Stimulated activated CD4-positive, alpha-beta T cell treated with anti-CD3 and anti-CD28 coated beads, Interleukin-15, amount 100 ng/mL, for 48 hours (primary cell): Measurements from ENCODE around the gene SELENON.
A peak's percentile ranks its signal among the peaks of the same experiment; 100 is the strongest.
"Not testable (repeated sequence)": the region's sequence is repeated elsewhere in the genome, so short reads cannot be mapped to it uniquely, and the experiment has no call there.

Source experiments
- DNase-seq, 2 donors: peaks; one replicate each; pipeline ENCODE4 v3.0.0-alpha.2; 2020; ENCODE audit warnings: low read depth in 2 of 2

Gene SELENON

DNA sequence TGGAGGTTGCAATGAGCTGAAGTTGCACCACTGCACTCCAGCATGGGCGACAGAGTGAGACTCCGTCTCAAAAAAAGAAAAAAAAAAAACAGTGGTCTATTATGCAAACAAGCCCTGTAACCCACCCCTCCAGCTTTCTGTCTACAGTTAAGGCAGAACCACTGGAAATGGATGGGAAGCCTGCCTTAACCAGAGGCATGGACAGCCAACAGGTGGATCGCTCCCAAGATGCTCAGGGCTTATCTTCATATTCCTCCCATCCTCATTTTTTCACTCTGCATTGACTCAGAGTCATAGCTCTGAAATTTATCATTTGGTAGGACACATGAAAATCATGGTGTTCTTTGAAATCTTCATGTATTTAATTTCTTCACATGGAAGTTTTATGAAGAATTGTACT lies 28.5 kb downstream of the SELENON start:
- DNase-seq, result no peak

DNA sequence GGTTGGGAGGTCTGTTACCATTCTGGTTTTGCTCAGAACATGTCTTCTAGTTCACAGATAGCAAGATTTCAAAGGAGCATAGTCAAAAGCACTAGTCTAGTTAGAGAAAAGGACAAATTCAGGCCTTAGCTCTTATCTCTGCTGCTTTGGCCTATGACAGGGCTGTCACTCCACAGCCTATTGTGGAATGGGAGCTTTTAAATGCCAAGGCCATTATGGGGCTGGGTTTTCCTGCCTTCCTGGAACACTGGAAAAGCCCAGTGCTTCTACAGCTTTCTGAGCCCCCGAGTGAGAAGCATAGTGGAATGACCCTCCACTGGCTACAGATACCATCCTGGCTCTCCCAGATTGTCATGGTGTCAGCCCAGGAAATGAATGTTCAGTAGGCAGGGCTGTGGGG lies 29.1 kb downstream of the SELENON start:
- DNase-seq, result no peak

DNA sequence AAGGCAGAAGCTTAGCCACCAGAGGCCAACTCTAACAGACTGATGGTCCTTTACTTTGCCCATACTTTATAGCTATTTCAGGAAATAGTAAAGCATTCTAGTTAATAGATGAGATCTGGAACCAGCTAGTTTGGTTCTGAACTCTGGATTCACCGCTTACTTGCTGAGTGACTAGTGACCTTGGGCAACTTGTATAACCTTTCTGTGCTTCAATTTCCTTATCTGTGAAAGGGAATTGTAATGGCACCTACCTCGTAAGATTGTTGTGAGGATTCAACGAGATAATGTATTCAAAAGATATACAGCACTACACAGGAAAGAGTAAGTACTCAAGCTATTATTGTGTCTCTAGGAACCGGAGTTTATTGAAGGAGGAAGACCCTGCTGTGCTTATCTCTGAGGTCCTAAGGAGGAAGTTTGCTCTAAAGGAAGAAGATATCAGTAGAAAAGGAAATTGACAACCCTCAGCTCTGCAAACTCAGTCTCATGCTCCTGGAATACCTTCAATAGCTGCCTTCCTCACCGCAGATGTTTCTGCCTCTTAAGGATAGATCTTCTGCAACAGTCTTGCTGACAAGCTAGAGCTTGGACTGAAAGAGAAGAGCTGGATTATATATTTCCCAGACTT lies 31.7 kb downstream of the SELENON start:
- no peak for DNase-seq

DNA sequence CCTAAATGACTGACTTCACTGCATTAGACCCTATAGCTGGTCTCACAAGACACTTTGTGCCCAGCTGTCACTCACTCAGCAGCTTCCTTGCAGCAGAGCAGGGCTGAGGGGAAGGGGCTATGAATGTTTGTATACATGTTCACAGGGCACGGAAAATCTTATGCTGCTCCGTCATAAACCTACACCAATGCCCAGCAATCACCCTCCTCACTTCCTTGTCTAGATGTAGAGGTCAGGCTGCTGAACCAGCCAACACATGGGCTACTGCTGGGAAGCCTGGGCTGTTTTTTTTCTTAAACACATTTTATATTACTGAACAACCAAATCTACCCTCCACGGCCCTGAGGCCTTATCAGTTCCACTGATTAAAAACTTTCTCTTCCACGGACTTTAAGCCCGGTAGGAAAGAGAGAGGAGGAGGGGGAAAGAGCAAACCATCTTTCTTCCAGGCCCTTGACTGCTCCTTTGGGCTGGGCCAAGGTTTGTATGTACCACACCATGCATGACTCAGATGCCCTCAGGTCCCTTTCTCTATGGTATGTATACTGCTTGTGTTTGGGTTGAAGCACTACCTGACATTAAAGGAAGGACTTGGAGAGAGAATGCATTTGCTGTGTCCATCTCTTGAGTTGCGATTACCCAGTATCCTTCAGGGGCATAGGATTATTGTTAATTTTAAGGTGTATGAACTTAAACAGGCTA lies 32.5 kb downstream of the SELENON start:
- DNase-seq, result no peak

DNA sequence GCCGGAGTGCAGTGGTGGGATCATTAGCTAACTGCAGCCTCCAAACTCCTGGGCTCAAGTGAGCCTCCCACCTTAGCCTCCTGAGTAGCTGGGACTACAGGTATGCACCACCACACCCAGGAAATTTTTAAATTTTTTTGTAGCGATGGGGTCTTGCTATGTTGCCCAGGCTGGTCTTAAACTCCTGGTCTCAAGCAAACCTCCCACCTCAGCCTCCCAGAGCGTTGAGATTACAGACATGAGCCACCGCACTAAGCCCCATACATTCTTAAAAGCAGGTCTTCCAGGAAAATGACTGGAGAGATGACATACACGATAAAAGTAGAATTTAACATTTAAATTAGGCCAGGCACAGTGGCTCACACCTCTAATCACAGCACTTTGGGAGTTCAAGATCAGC lies 33.2 kb downstream of the SELENON start:
- no peak for DNase-seq

DNA sequence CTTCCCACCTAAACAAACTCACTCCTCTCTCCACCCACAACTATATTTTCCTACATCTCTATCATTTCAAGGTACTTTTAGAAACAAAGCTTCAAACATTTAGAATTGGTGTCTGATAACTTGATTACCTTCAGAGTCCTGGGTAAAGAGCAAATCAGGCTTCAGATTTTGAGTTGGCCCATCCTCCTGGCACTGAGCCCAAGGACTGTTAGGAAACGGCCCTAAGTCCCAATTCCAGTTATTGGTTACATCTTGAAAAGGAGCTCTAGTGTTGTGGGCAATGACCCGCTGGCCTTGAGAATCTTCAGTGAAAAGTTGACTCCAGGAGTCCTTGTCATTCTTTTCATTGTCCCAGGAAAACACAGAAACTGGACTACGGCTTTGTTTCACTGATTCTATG lies 34.9 kb downstream of the SELENON start:
- no peak for DNase-seq

DNA sequence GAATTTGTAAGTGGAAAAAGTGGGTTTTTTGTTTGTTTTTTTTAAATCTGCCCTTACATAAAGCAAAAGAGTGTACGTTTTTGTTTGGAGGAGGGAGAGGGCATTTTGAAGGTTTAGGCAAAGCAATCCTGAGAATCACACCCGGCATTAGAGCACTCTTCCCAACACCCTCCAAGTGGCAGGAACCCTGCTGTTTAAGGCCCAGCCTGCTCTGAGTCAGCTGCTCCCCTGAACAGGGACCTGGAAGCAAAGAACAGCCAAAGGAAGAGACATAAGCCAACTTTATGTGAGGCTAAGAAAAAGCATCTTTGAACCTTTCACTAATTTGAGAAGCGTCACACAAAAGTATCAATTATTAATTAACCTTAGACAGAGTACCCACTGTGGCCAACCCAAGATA lies 36.7 kb downstream of the SELENON start:
- DNase-seq, result no peak

DNA sequence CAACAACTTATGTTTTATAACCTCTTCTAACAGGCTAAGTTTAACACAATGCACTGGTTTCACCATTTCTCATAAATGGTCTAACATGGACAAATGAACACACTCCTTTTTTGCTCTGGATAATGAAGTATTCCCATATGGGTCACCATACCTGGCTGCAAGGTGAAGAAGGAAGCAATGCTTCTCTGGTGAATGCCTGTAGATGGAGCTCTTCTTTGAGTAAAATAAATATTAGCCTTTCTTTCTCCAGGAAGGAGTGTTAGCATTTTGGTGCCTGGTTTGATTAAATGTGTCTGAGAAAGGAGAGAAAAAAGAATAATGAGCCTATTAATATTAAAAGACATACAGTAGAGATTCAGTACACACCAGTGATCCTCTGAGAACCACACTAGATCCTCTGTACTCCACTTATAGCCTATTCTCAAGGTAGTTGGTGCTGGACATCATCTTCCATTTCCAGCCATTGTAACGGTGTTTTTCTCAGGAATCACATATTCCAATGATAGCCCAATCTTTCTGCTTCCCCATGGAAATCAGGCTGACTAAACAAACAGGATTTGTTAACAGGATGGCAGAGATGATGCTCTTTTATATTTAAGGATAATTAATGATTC lies 37.4 kb downstream of the SELENON start:
- DNase-seq, result no peak

DNA sequence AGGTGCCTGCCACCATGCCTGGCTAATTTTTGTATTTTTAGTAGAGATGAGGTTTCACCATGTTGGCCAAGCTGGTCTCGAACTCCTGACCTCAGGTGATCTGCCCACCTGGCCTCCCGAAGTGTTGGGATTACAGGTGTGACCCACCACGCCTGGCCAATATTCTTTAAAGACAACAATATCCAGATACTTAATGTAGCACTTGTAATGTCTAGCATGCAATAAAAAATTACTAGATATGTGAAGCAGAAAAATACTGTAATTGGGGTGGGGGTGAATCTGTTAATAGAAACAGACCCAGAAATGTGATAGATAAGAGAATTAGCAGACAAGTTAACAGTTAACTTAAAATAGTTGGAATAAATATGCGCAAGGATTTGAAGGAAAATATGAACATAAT lies 39.8 kb downstream of the SELENON start:
- not testable (repeated sequence) for DNase-seq

DNA sequence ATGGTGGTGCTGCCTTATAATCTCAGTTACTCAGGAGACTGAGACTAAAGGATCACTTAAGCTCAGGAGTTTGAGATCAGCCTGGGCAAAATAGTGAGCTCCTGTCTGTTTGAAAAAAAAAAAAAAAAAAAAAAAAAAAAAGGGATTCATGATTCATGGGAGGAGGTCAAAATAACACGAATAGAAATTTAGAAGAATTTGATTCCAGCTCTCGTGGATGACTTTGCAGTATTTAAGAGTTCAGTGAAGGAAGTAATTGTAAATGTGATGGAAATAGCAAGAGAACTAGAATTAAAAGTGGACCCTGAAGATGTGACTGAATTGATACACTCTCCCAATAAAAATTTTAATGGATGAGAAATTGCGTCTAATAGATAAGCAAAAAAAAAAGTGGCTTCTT lies 43.5 kb downstream of the SELENON start:
- DNase-seq, result no peak

DNA sequence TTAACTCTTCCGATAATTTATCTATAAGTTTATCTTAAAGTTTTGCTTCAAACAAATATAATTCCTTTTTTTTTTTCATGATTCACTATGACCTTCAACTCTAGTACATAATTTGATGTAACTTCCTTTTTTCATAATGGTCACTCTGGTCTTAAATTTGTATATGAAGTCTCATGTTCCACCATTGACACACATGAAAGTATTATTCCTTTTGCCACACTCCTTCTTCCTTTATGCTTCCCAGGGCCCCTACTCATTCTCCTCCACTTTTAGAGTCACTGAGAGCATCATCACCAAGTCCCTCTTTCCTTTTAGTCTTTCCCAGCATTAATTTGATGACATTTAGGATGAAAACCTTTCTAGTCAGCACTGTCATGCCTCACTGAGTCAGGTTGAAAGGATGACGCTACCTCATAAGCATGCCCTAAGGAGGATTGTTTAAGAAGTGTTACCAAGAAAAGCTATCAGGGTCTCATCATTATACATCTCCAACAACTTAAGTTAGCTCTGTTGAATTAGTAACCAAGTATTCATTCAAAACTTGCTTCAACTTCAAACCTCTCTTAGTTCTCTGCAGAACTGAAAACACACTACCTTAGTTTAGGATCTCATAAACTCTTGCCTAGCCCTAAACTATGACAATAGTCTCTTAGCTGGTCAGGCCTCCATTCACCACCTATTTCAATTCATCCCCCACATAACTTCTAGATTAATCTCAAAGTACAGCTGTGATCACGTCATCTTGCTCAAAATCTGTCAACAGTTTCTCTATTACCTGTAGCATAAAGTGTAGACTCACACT lies 44.7 kb downstream of the SELENON start:
- DNase-seq, result no peak

DNA sequence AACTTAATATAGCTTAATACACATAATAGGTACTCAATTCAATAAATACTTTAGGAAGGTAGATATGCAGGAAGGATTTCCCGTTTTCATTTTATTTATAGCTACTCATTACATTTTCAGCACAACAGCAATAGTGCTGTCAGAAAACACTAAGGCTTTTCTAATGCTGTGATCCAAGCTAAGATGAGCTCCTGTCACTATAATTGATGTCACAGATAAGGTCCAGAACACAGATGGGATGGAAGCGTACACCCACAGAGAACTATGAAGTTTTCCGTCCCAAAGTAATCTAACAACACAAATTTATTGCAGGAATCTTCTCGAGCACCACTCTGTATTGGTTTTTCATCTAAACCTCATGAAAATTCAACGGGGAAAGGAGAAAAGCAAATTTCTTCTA lies 45.7 kb downstream of the SELENON start:
- no peak for DNase-seq

DNA sequence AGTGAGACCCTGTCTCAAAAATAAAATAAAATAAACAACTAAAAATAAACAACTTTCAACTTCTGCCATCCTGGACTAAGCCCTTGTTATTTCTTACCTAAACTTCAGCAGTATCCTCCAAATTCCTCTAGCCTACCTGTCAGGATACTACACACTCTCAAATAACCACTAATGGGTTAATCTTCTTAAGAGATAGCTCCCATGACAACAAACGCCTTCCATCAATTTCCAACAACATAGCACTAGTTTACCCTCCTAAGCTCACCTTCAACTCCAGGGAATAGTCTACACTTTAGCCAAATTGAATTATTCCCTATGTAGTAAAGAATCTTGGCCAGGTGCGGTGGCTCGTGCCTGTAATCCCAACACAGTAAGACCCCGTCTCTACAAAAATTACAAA lies 47.9 kb downstream of the SELENON start:
- DNase-seq, result no peak

DNA sequence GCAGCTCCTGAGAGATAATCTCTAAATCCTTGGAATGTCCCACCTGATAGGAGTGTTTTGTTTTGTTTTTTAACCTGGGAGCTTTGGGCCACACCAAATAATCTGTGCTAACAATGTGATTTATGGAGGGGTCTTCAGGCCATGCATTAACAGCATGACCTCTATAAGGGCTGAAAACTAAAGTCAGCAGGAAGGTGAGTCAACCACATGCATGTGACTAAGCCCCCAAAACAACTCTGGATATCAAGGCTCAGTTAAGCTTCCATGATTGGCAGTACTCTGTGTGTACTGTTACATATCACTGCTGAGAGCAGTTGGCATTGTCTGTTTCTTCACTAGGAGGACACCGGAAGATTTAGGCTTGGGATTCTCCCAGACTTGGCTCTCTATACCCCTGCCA lies 48.5 kb downstream of the SELENON start:
- DNase-seq, result no peak

DNA sequence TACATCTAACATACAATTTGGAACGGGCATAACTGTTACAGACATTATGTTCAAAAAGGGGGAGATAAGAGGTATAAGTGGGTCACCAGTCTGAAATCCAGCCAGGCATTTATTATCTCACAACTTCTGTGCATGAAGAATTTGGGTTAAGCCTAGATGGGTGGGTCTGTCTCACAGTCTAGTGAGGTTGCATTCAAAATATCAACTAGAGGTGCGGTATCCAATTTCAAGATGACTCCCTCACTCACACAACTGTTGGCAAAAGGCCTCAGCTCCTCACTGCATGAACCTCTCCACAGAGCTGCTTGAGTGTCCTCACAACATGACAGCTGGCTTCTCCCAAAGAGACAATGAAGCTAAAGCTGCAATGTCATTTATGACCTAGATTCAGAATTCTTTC lies 54.6 kb downstream of the SELENON start:
- no peak for DNase-seq

DNA sequence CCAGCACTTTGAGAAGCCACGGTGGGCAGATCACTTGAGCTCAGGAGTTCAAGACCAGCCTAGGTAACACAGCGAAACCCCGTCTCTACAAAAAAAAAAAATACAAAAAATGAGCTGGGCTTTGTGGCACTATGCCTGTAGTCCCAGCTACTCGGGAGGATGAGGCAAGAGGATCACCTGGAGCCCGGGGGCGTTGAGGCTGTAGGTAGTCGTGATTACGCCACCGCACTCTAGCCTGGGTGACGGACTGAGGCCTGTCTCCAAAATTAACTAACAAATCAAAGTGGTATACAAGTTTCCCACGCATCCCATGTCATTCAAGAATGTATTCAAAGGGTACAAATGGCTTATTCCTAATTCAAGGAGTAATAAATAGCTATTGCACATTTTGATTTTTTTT lies 56.9 kb downstream of the SELENON start:
- DNase-seq, result no peak

DNA sequence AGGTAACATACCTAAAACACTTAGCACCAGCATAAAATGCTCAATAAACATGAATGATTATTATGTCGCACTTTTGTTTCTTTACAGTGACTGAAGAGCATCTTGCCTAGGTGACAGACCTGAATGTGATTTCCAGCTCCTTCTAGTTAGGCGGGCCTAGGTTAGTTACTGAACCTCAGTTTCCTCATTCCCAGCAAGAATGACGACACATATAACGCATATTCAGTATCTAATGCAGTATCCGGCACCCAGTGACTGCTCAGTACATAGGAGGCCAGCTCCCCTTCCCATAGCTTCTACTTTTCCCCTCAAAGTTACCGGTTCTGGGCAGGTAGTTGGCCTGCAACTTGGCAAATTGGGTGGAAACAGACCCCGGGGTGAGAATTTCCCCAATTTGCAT lies 58.5 kb downstream of the SELENON start:
- no peak for DNase-seq

DNA sequence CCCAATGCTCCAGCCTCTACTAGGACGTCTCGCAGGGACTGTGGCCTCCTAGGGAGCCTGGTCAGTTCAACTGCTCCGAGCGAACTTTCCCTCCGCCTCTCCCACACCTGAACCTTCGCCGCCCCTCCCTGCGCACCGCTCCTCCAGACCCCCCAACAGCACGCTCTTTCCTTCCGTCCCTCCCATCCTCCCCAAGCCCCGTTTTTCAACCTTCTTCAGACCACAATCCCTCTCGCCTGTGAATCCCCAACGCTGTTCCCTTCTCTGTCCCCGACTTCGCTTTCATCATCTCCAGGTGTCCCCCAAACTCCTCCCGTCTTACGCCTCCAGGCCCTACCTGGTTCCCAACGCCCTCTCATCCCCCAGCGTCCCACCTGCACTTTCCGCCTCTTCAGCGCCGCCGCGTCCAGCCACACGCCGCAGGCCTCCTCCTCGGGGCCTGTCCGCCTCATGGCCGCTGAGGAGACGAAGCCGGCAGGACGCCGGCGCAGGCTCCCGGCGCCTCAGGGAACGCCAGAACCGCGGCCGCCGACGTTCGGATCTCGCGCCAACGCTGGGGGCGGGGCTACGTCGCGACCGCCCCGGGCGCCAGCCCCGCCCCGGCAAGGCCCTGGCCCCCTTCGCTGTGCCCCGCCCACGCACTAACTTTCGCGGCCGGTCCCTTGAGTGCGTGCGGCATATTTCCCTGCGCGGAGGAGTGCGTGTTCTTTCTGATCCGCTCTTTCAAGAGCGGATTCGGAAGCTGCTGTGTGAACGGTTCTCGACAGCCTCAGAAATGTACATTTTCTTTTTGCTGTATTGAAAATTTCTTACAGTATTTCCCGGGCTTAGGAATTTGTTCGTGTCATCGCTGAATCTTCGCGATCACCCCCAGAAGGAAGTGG lies 59.2 kb downstream of the SELENON start, which contains the start of gene AUNIP:
TSS of gene AUNIP (minus strand) at position 552 of the 884 bp plus-strand sequence. CDS start at position 452, 100 bp downstream.
- DNase-seq, result peak; percentile 84 to 89

DNA sequence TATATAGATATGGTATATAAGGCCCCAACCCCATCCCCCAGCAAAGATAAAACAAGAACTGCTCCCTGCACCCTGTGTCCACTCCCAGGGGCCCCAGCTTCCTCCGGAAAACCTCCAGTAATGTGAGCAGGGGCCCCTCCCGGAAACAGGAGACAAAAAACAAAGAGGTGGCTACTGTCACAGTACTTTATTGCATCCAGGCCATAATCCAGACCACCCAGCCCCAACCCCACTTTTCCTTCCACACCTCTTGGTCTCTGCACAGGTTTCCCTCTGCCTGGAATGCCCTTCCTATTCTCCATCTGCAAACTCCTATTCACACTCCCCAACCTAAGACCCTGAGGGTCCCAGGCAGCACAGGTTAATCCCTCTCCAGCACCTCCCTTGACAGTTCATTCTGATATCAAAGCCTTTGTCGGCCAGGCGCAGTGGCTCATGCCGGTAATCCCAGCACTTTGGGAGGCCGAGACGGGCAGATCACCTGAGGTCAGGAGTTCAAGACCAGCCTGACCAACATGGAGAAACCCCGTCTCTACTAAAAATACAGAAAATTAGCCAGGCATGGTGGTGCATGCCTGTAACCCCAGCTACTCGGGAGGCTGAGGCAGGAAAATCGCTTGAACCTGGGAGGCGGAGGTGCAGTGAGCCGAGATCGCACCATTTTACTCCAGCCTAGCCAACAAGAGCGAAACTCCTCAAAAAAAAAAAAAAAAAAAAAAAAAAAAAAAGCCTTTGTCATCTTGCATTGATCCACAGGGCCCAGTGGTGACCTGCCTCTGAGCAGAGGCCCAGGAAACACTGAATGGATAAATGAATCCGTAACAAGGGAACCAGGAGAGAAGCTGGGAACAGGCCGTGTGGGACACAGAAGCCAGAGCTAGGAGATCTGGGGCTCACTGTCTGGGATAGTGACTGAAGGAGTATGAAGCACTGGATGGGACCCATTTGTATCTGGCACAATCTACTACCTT lies 61.6 kb downstream of the SELENON start:
- no peak for DNase-seq

DNA sequence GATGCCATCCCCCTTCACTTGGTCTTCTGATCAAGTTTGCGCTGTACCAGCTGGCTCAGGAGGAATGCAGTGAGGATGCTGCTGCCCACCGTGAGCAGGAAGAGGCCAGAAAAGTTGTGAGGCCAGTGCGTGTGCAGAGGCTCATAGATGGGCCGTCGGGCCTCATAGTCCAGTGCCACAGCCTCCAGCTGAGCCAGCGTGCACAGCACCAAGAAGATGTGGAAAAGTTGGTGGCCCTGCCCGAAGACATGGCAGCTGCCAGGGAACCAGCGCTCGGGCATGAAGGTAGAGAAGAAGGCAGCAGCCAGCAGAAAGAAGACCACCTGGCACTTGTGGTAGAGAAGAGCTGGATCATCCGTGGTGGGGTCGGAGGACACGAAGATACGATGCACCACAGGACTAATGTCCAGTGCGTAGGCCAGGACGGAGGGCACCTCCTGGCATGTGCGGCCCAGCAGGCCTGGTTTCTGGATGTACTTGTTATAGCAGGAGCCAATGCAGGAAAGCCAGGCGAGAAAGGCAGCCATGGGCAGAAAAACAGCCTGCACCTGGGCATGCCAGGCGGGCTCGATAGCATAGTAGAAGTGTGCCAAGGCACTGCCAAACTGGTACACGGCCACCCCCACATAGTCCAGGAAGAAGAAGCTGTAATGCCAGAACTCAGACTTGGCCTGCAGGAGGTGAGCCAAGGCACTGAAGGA lies 62.9 kb downstream of the SELENON start:
- no peak for DNase-seq
